Caco-2 (cell line): ENCODE results near the gene SIM2. TPM values are rescaled to one million over a fixed set of nuclear protein-coding genes. Genes with fewer than 3 reads are reported as not detected.

ENCODE experiments used
- BruUV-seq: library from RNA; stranded (reverse); fragments of 400-500 nt; replicated peaks from 2 replicates; lab custom pipeline; 2021; lab: Mats Ljungman, UMichigan
- CTCF ChIA-PET: fragments of 300-600 bp; sonication (Branson Sonifier 250); formaldehyde crosslinking; loops from one replicate; lab custom pipeline; 2022; ENCODE audit warnings: antibody characterized with exemption; lab: Charles Lee
- POLR2A ChIA-PET: fragments of 300-600 bp; sonication (Branson Sonifier 250); formaldehyde crosslinking; loops from one replicate; lab custom pipeline; 2022; ENCODE audit warnings: antibody characterized with exemption; lab: Charles Lee
- DNase-seq, 2 experiments: peaks; one replicate each; pipeline versions ENCODE4 v3.0.0 to v3.0.0-alpha.2; 2020 to 2022
- H3K27me3 ChIP-seq: replicated peaks from 2 replicates; pipeline ENCODE4 v1.6.0; 2011; ENCODE audit warnings: low read length; ENCODE audit not compliant: control insufficient read depth, insufficient read depth
- H3K36me3 ChIP-seq: 2 replicates; pipeline ENCODE4 v1.5.1; 2011; ENCODE audit warnings: low read length; ENCODE audit not compliant: control insufficient read depth, insufficient read depth
- H3K4me1 ChIP-seq: fragments of 250-450 bp; sonication (Bioruptor Pico); 2 replicates; pipeline ENCODE4 v1.5.1; 2020; ENCODE audit warnings: mild to moderate bottlenecking
- H3K4me3 ChIP-seq: 2 replicates; pipeline ENCODE4 v1.5.1; 2011; ENCODE audit warnings: low read depth, mild to moderate bottlenecking, control low read depth, low read length
- H3K9me3 ChIP-seq: fragments of 250-450 bp; sonication (Bioruptor Pico); 2 replicates; pipeline ENCODE4 v1.5.1; 2020; ENCODE audit warnings: mild to moderate bottlenecking, moderate library complexity
- H3K27ac Mint-ChIP-seq: one replicate; pipeline ENCODE4 v1.8.0; 2022; ENCODE audit warnings: mixed read lengths; ENCODE audit not compliant: unreplicated experiment
- H3K27me3 Mint-ChIP-seq: one replicate; pipeline ENCODE4 v1.8.0; 2022; ENCODE audit warnings: mixed read lengths; ENCODE audit not compliant: insufficient read depth, unreplicated experiment
- H3K36me3 Mint-ChIP-seq: one replicate; pipeline ENCODE4 v1.8.0; 2022; ENCODE audit warnings: mild to moderate bottlenecking, mixed read lengths; ENCODE audit not compliant: insufficient read depth, unreplicated experiment
- H3K4me1 Mint-ChIP-seq: one replicate; pipeline ENCODE4 v1.8.0; 2022; ENCODE audit warnings: low read depth, mixed read lengths; ENCODE audit not compliant: unreplicated experiment
- H3K4me3 Mint-ChIP-seq: one replicate; pipeline ENCODE4 v1.8.0; 2022; ENCODE audit warnings: mild to moderate bottlenecking, moderate library complexity, mixed read lengths; ENCODE audit not compliant: unreplicated experiment
- H3K9me3 Mint-ChIP-seq: one replicate; pipeline ENCODE4 v1.8.0; 2022; ENCODE audit warnings: mixed read lengths; ENCODE audit not compliant: unreplicated experiment
- CTCF ChIP-seq, 2 experiments: fragments of 200-600 bp in 1 of 2; IDR thresholded peaks; 1 replicate in 1 of 2; 2 replicates in 1 of 2; pipeline versions ENCODE4 v1.5.1 to v1.8.0; 2011 to 2022; ENCODE audit warnings: antibody characterized with exemption in 1 of 2, control low read depth in 1 of 2, inconsistent platforms in 1 of 2, low read depth in 1 of 2, low read length in 1 of 2, mild to moderate bottlenecking in 1 of 2, moderate library complexity in 1 of 2; ENCODE audit not compliant: insufficient read depth in 1 of 2, severe bottlenecking in 1 of 2, unreplicated experiment in 1 of 2
- intact Hi-C: fragments of 100-400 bp; cut with micrococcal nuclease; formaldehyde crosslinking; loops from one replicate; pipeline ENCODE4 v1.10.0; 2022; ENCODE audit not compliant: unreplicated experiment
- total RNA-seq: library from RNA; stranded (reverse); gene quantifications from 2 replicates; pipeline ENCODE4 v1.2.3, GENCODE V29; 2022

Gene SIM2
- total RNA-seq, 1 experiment from 2014 or later = 9.4 TPM

- Histone ChIP-seq H3K9me3 (no peaks in the 10 kb centered on the region), H3K4me3 (no peak overlapping the region), H3K4me1 (peaks cover 31% of the 10 kb centered on the region), H3K27me3 (no peaks in the 10 kb centered on the region), H3K36me3 (no peaks in the 10 kb centered on the region)
- Mint-ChIP-seq H3K9me3 (no peaks in the 10 kb centered on the region), H3K27me3 (no peaks in the 10 kb centered on the region), H3K4me3 (no peak overlapping the region), H3K27ac (no peak overlapping the region), H3K36me3 (peaks cover 30% of the 10 kb centered on the region), H3K4me1 (peaks cover 27% of the 10 kb centered on the region)
- POLR2A ChIA-PET = interaction anchor here (0.6 kb wide), 1 partner anchor 165 kb away, joined by 4 read pairs; no protein-coding TSS in a partner anchor
- CTCF ChIA-PET = no interaction called here
- intact Hi-C loops = loop anchor here (5.0 kb wide), 1 partner anchor 101 kb away; no protein-coding TSS in a partner anchor
- no peak for DNase-seq
- TF ChIP-seq CTCF (IDR thresholded peaks at IDR 0.05; ENCODE audit: insufficient read depth in 1 of 2, low read depth in 1 of 2, low read length in 1 of 2, severe bottlenecking in 1 of 2, unreplicated experiment in 1 of 2) = no peak
- BruUV-seq = no TSS peak
Observed at GRCh38 chr21:36751383-36751782, 52.5 kb downstream of the SIM2 start.

- Histone ChIP-seq H3K27me3 (no peaks in the 10 kb centered on the region), H3K9me3 (no peaks in the 10 kb centered on the region), H3K4me1 (peaks cover 24% of the 10 kb centered on the region), H3K36me3 (no peaks in the 10 kb centered on the region; the same call in 1 of the 2 replicates), H3K4me3 (no peak overlapping the region)
- peaks cover 18% of the 10 kb centered on the region for H3K36me3 Mint-ChIP-seq
- ChIA-PET CTCF (no interaction called here), POLR2A (no interaction called here)
- no peaks in the 10 kb centered on the region for H3K9me3 Mint-ChIP-seq
- H3K4me3 Mint-ChIP-seq = no peak overlapping the region
- TF ChIP-seq CTCF (IDR thresholded peaks at IDR 0.05; ENCODE audit: insufficient read depth in 1 of 2, low read depth in 1 of 2, low read length in 1 of 2, severe bottlenecking in 1 of 2, unreplicated experiment in 1 of 2) = no peak
- peak overlapping the region; percentile 18 for H3K27ac Mint-ChIP-seq
- no peak for DNase-seq
- no peaks in the 10 kb centered on the region for H3K27me3 Mint-ChIP-seq
- peaks cover 33% of the 10 kb centered on the region for H3K4me1 Mint-ChIP-seq
- no TSS peak for BruUV-seq
- intact Hi-C loops = loop anchor here (5.0 kb wide), 1 partner anchor 99 kb away; no protein-coding TSS in a partner anchor
Observed at GRCh38 chr21:36753556-36753955, 54.6 kb downstream of the SIM2 start.

GRCh38 chr21:36754241-36754898, 55.5 kb downstream of the SIM2 start:
- Histone ChIP-seq H3K36me3 (no peaks in the 10 kb centered on the region; the same call in 1 of the 2 replicates), H3K4me3 (no peak overlapping the region), H3K4me1 (peaks cover 21% of the 10 kb centered on the region), H3K27me3 (no peaks in the 10 kb centered on the region), H3K9me3 (no peaks in the 10 kb centered on the region)
- Mint-ChIP-seq H3K27me3 (no peaks in the 10 kb centered on the region), H3K36me3 (peaks cover 16% of the 10 kb centered on the region), H3K4me3 (no peak overlapping the region), H3K4me1 (peaks cover 33% of the 10 kb centered on the region), H3K27ac (peak overlapping the region; percentile 18), H3K9me3 (no peaks in the 10 kb centered on the region)
- intact Hi-C loops = loop anchor here (5.0 kb wide), 1 partner anchor 98 kb away; no protein-coding TSS in a partner anchor
- POLR2A ChIA-PET = no interaction called here
- DNase-seq = no peak
- BruUV-seq = no TSS peak
- no peak for TF ChIP-seq CTCF (IDR thresholded peaks at IDR 0.05; ENCODE audit: insufficient read depth in 1 of 2, low read depth in 1 of 2, low read length in 1 of 2, severe bottlenecking in 1 of 2, unreplicated experiment in 1 of 2)
- CTCF ChIA-PET = no interaction called here
